ENCODE data around the gene MYT1. TPM values are rescaled to one million over a fixed set of nuclear protein-coding genes. Genes with fewer than 3 reads are reported as not detected.
"Not testable (repeated sequence)": the region's sequence is repeated elsewhere in the genome, so short reads cannot be mapped to it uniquely, and the experiment has no call there.

MYT1 gene
- total RNA-seq, 2 experiments from 2014 or later: 0.12 to 0.14 TPM

DNA sequence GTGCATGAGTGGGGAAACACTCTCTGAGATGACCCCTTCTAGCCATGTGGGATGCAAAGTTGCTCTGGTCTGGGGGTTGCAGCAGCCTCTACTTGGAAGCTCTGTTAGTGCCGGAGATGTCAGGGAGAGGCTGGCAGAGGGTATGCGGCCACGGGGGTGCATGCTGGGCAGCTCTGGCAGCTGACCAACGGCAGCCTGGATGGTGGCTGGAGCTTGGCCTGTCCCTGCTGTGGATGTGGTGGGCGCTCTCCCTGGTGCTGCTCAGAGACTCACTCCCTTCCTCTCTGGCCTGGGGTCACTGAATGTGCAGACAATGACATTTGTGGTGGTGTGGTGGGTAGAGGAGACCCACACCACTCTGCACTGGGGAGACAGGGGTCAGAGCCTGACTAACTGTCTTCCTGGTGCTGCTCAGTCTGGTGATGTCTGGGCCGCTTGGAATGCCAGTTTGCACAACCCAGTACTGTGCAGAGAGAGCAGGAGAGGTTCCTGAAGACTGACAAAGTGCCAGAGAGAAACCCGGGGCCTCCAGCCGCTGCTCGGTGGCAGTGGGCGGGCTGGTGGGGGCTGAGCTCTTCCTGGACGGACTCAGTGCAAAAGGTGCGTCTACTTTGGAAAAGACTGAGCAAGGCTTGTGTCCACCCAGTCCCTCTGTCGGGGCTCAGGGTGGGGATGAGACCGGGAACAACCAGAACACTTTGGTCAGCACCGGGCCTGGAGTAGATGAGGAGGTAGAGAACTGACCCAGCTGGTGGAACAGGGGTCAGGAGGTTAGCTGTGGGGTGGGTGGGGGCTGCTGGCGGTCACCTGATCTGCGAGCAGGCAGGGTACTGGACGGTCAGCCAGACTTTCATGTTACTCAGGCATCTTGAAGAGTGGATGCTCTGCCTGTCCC is 2.7 kb downstream of the MYT1 start:
- intact Hi-C loops (cut with DNase I, micrococcal nuclease): no loop called here
- H3K4me1 Mint-ChIP-seq: no peaks in the 10 kb centered on the region
- POLR2A ChIA-PET: no interaction called here
- H3K36me3 Mint-ChIP-seq (ENCODE audit: low read depth): no peaks in the 10 kb centered on the region
- no peaks in the 10 kb centered on the region for H3K9me3 Mint-ChIP-seq (ENCODE audit: low read depth)
- H3K4me3 Mint-ChIP-seq: no peak overlapping the region
- DNase-seq: no peak
- peaks cover 47% of the 10 kb centered on the region for H3K27me3 Mint-ChIP-seq
- CTCF ChIA-PET: no interaction called here
- ATAC-seq: no peak
- no peak overlapping the region for H3K27ac Mint-ChIP-seq

DNA sequence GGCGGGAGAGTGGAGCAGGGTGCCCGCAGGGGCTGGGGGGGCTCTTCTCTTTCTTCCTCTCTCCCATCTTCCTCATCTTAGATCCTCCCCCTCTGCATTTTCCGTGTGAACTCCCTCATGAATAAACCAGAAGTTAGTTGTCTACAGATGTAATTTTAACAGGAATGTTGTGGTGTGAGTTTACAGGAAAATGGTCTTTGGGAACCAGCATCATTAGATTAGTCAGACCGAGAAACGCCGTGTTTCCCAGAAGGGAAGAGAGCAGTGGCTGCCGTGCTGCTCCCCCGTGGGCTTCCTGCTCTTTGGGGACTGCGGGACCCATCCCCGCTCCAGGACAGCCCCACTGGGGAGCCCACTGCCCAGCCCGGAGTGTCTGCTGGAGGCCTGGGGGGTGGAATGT is 3.4 kb downstream of the MYT1 start:
- no peak for ATAC-seq
- no peaks in the 10 kb centered on the region for H3K9me3 Mint-ChIP-seq (ENCODE audit: low read depth)
- CTCF ChIA-PET: no interaction called here
- H3K36me3 Mint-ChIP-seq (ENCODE audit: low read depth): no peaks in the 10 kb centered on the region
- intact Hi-C loops (cut with DNase I, micrococcal nuclease): no loop called here
- no peak overlapping the region for H3K4me3 Mint-ChIP-seq
- POLR2A ChIA-PET: no interaction called here
- H3K4me1 Mint-ChIP-seq: no peaks in the 10 kb centered on the region
- DNase-seq: no peak
- no peak overlapping the region for H3K27ac Mint-ChIP-seq
- peaks cover 41% of the 10 kb centered on the region for H3K27me3 Mint-ChIP-seq

DNA sequence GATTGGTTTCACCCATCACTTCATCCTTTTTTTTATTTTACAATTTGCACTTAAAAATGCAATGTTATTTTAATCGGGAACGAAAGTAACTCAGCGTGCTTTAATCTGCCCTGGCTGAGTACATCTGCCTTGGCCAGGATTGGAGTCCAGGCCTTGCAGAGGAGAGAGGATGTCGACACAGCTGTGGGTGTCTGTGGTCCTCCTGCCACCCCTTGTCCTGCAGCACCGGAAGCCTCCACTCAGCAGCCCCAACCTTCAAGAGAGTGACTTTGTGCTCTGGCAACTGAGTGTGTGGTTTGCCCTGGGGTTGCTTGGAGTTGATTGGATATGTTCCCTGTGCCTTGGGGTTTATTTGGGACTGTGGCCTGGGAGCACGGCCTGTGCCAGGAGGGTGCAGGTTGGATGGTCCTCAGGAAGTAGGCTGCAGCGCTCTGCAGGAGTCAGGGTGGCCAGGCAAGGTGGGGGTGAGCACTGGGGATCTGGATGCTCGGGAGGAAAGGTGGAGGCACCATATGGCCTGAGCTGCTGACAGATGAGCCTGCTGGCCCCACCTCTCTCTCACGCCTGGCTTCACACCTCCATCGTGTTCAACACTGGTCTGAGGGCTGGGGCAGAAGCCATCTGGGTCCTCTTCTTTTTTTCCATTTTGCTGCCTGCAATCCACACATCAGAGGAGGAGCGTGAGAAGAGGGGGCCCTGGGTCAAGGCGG is 4.3 kb downstream of the MYT1 start:
- intact Hi-C loops (cut with DNase I, micrococcal nuclease): no loop called here
- Mint-ChIP-seq H3K27me3 (peaks cover 38% of the 10 kb centered on the region), H3K4me1 (no peaks in the 10 kb centered on the region), H3K27ac (no peak overlapping the region), H3K9me3 (ENCODE audit: low read depth) (no peaks in the 10 kb centered on the region), H3K4me3 (no peak overlapping the region), H3K36me3 (ENCODE audit: low read depth) (no peaks in the 10 kb centered on the region)
- POLR2A ChIA-PET: no interaction called here
- ATAC-seq (no peak), DNase-seq (no peak)
- CTCF ChIA-PET: no interaction called here

GRCh38 chr20:64169091-64169560 is 4.9 kb downstream of the MYT1 start:
- ChIA-PET POLR2A (no interaction called here), CTCF (no interaction called here)
- ATAC-seq (no peak), DNase-seq (no peak)
- no peaks in the 10 kb centered on the region for H3K9me3 Mint-ChIP-seq (ENCODE audit: low read depth)
- H3K27me3 Mint-ChIP-seq: peaks cover 38% of the 10 kb centered on the region
- intact Hi-C loops (cut with DNase I, micrococcal nuclease): no loop called here
- H3K4me1 Mint-ChIP-seq: no peaks in the 10 kb centered on the region
- no peak overlapping the region for H3K4me3 Mint-ChIP-seq
- H3K27ac Mint-ChIP-seq: no peak overlapping the region
- no peaks in the 10 kb centered on the region for H3K36me3 Mint-ChIP-seq (ENCODE audit: low read depth)

DNA sequence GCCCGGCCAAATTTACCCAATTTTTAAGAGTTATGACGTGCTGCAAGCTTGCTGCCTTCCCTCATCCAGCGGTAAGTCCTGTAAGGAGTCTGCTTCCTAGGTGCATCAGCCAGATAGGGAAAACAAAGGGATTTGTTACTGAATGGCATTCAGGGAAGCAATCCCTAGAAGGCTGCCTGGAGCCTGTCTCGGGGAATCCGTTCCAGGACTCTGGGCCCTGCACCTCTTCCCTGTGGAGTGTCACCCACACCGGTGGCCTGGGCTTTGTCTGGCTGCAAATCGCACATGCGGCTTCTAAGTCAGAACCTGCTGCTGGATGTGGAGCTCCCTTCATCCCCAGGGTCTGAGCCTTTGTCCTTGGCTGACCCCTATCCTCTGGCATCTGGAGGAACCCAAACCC is 7.0 kb downstream of the MYT1 start:
- no peak overlapping the region for H3K4me3 Mint-ChIP-seq
- H3K9me3 Mint-ChIP-seq (ENCODE audit: low read depth): no peaks in the 10 kb centered on the region
- H3K27me3 Mint-ChIP-seq: peaks cover 25% of the 10 kb centered on the region
- H3K36me3 Mint-ChIP-seq (ENCODE audit: low read depth): no peaks in the 10 kb centered on the region
- ChIA-PET CTCF (no interaction called here), POLR2A (no interaction called here)
- H3K27ac Mint-ChIP-seq: no peak overlapping the region
- intact Hi-C loops (cut with DNase I, micrococcal nuclease): no loop called here
- no peaks in the 10 kb centered on the region for H3K4me1 Mint-ChIP-seq
- DNase-seq (no peak), ATAC-seq (no peak)

DNA sequence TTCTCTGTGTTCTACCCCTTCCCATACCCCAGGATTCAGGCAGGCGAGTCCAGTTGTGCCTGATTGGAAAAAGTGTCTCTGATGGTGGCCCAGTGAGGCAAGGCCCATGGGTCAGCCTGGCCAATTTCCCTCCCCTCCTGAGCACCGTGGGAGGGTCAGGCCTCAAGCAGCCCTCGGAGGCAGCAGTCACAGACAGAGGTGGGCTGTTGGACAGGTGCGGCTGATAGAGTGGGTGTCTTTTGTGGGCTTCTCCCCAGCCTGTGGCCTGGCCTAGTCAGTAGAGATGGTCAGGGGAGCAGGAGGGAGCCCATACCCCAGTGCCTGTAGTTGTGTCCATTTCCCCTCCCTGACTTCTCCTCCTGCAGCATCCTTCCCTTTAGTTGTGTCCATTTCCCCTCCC is 8.9 kb downstream of the MYT1 start:
- no peaks in the 10 kb centered on the region for H3K4me1 Mint-ChIP-seq
- DNase-seq: no peak
- H3K9me3 Mint-ChIP-seq (ENCODE audit: low read depth): no peaks in the 10 kb centered on the region
- no peaks in the 10 kb centered on the region for H3K36me3 Mint-ChIP-seq (ENCODE audit: low read depth)
- no peak overlapping the region for H3K4me3 Mint-ChIP-seq
- ATAC-seq: no peak
- ChIA-PET POLR2A (no interaction called here), CTCF (no interaction called here)
- no peak overlapping the region for H3K27ac Mint-ChIP-seq
- peaks cover 14% of the 10 kb centered on the region for H3K27me3 Mint-ChIP-seq
- intact Hi-C loops (cut with DNase I, micrococcal nuclease): no loop called here

DNA sequence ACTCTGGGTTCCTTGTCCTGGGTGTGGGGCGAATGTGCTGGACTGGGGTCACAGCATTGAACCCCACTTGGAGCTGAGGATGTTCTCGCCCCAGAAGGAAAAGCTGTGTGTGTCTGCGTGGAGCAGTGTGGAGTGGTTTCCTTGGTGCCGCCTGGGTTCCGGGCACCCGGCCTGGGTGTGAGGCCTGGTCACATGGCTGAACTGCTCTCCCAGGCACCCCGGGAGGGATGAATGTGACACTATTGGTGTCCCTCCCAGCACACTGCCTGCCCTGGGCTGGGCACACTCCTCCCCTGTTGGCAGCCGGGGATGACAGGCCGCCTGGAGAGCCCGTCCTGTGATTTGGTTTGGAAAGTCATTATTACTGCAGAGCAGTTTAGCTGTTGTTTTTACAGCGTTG is 12.3 kb downstream of the MYT1 start:
- H3K36me3 Mint-ChIP-seq (ENCODE audit: low read depth): no peaks in the 10 kb centered on the region
- no peak overlapping the region for H3K27ac Mint-ChIP-seq
- DNase-seq (no peak), ATAC-seq (no peak)
- ChIA-PET POLR2A (no interaction called here), CTCF (no interaction called here)
- intact Hi-C loops (cut with DNase I, micrococcal nuclease): no loop called here
- no peak overlapping the region for H3K4me3 Mint-ChIP-seq
- peaks cover 10% of the 10 kb centered on the region for H3K4me1 Mint-ChIP-seq
- peaks cover 2% of the 10 kb centered on the region for H3K9me3 Mint-ChIP-seq (ENCODE audit: low read depth)
- H3K27me3 Mint-ChIP-seq: peaks cover 10% of the 10 kb centered on the region

DNA sequence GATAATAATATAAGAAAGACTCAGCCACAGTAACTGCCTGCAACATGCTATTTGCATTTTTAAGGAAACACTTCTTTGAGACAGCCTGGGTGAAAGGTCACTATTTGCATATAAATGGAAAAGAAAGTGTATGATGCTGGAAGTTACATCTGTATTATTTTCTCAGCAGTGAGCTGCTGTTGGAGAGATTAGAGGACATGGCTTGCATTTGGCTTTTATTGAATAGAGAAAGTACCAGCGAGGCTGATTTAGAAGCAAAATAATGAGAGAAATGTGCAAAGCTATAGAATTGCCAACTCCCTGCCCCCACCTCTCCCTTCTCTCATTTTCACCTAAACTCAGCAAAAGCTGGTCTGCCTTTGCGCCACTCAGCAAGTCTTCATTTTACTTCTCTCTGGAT is 12.7 kb downstream of the MYT1 start:
- H3K4me1 Mint-ChIP-seq: peaks cover 10% of the 10 kb centered on the region
- H3K36me3 Mint-ChIP-seq (ENCODE audit: low read depth): no peaks in the 10 kb centered on the region
- ATAC-seq (no peak), DNase-seq (no peak)
- H3K9me3 Mint-ChIP-seq (ENCODE audit: low read depth): peaks cover 2% of the 10 kb centered on the region
- intact Hi-C loops (cut with DNase I, micrococcal nuclease): no loop called here
- CTCF ChIA-PET: no interaction called here
- no peak overlapping the region for H3K27ac Mint-ChIP-seq
- H3K27me3 Mint-ChIP-seq: peaks cover 8% of the 10 kb centered on the region
- no peak overlapping the region for H3K4me3 Mint-ChIP-seq
- POLR2A ChIA-PET: no interaction called here

DNA sequence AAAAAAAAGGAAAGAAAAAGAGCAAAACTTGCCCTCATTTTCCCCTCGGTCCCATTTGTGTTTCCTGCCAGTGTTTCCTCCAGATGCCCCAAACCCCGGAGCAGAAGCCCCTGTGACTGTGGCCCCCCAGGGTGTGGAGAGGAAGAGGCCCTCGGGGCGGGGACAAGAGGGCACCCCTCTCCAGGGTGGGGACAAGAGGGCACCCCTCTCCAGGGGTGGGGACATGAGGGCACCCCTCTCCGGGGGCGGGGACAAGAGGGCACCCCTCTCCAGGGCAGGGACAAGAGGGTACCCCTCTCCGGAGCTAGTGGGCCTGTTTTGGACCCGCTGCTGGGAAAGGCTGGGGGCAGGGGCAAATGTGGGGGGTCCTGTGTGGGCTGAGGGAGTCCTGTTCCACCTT is 13.1 kb downstream of the MYT1 start:
- H3K9me3 Mint-ChIP-seq (ENCODE audit: low read depth): peaks cover 2% of the 10 kb centered on the region
- no peak for DNase-seq
- no peak overlapping the region for H3K27ac Mint-ChIP-seq
- H3K27me3 Mint-ChIP-seq: peaks cover 8% of the 10 kb centered on the region
- ATAC-seq: no peak
- H3K4me3 Mint-ChIP-seq: no peak overlapping the region
- ChIA-PET POLR2A (no interaction called here), CTCF (no interaction called here)
- intact Hi-C loops (cut with DNase I, micrococcal nuclease): no loop called here
- no peaks in the 10 kb centered on the region for H3K36me3 Mint-ChIP-seq (ENCODE audit: low read depth)
- peaks cover 10% of the 10 kb centered on the region for H3K4me1 Mint-ChIP-seq

DNA sequence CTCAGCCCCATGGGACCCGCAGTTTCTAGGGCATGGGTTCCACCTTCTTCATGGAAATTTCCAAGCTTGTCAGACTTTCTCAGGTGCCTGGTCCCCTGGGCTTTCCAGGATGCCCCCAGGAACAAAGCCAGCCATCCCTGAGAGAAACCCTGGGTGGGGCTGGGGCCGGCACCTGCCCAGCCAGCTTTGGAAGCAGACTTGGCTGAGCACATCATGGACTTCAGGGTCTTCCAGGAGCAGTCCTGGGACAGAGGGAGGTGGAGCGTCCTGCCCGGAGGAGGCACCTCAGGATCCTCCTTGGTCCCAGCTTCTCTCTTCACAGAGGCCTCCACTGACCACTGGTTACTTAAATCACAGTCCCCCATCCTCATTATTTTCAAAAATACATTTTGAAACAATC is 13.5 kb downstream of the MYT1 start:
- Mint-ChIP-seq H3K36me3 (ENCODE audit: low read depth) (no peaks in the 10 kb centered on the region), H3K9me3 (ENCODE audit: low read depth) (peaks cover 2% of the 10 kb centered on the region), H3K27me3 (peaks cover 8% of the 10 kb centered on the region)

GRCh38 chr20:64178925-64179324 is 14.7 kb downstream of the MYT1 start:
- CTCF ChIA-PET; ATAC-seq; POLR2A ChIA-PET; intact Hi-C loops (cut with DNase I, micrococcal nuclease); H3K27me3 Mint-ChIP-seq; H3K36me3 Mint-ChIP-seq (ENCODE audit: low read depth); DNase-seq; H3K4me3 Mint-ChIP-seq; H3K9me3 Mint-ChIP-seq (ENCODE audit: low read depth); H3K27ac Mint-ChIP-seq: not testable (repeated sequence)
- H3K4me1 Mint-ChIP-seq: peaks cover 10% of the 10 kb centered on the region

More for the DNA sequence above, 13.5 kb downstream of the MYT1 start:
- DNase-seq: no peak
- ChIA-PET CTCF (no interaction called here), POLR2A (no interaction called here)
- intact Hi-C loops (cut with DNase I, micrococcal nuclease): no loop called here
- H3K27ac Mint-ChIP-seq: no peak overlapping the region
- ATAC-seq: no peak
- no peak overlapping the region for H3K4me3 Mint-ChIP-seq
- peaks cover 10% of the 10 kb centered on the region for H3K4me1 Mint-ChIP-seq

DNA sequence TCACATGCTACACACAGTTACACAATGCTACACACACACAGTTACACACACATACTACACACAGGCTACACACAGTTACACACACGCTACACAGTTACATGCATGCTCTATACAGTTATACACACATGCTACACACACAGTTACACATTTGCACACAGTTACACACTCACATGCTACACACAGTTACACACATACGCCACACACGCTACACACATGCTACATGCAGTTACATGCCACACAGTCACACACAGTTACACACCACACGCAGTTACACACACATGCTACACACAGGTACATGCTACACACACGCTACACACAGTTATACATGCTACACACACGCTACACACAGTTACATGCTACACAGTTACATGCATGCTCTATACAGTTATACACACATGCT is 15.6 kb downstream of the MYT1 start:
- Mint-ChIP-seq H3K4me1 (peaks cover 11% of the 10 kb centered on the region), H3K4me3 (no peak overlapping the region), H3K27ac (no peak overlapping the region), H3K36me3 (ENCODE audit: low read depth) (no peaks in the 10 kb centered on the region), H3K9me3 (ENCODE audit: low read depth) (peaks cover 2% of the 10 kb centered on the region), H3K27me3 (peaks cover 1% of the 10 kb centered on the region)
- POLR2A ChIA-PET: no interaction called here
- ATAC-seq (no peak), DNase-seq (no peak)
- CTCF ChIA-PET: no interaction called here
- intact Hi-C loops (cut with DNase I, micrococcal nuclease): no loop called here

Measured in activated CD4-positive, alpha-beta T cell treated with anti-CD3 and anti-CD28 coated beads for 36 hours (primary cell).